ENCODE data around the gene FGF4.

The FGF4 gene

GRCh38 chr11:69799097-69799496 is 24.0 kb upstream of the FGF4 start:
- Histone ChIP-seq H3K36me3 (ENCODE audit: control insufficient read depth, insufficient read depth, low read length) (no peaks in the 10 kb centered on the region), H3K4me3 (ENCODE audit: insufficient read depth, low read depth, low read length, poor library complexity, severe bottlenecking) (no peak overlapping the region), H3K9me3 (ENCODE audit: control insufficient read depth, low read length) (no peaks in the 10 kb centered on the region), H3K27ac (ENCODE audit: insufficient read depth, low read length, poor library complexity, severe bottlenecking) (no peak overlapping the region), H3K4me1 (ENCODE audit: control insufficient read depth, insufficient read depth, low read length, poor library complexity, severe bottlenecking) (no peaks in the 10 kb centered on the region), H3K27me3 (replicated peaks; ENCODE audit: control insufficient read depth, insufficient read depth, low read length, poor library complexity, severe bottlenecking) (no peaks in the 10 kb centered on the region)
- no peak for DNase-seq

- DNase-seq: no peak
- H3K36me3 ChIP-seq (ENCODE audit: control insufficient read depth, insufficient read depth, low read length): no peaks in the 10 kb centered on the region
- H3K27ac ChIP-seq (ENCODE audit: insufficient read depth, low read length, poor library complexity, severe bottlenecking): no peak overlapping the region
- H3K4me3 ChIP-seq (ENCODE audit: insufficient read depth, low read depth, low read length, poor library complexity, severe bottlenecking): no peak overlapping the region
- H3K27me3 ChIP-seq (replicated peaks; ENCODE audit: control insufficient read depth, insufficient read depth, low read length, poor library complexity, severe bottlenecking): no peaks in the 10 kb centered on the region
- no peaks in the 10 kb centered on the region for H3K4me1 ChIP-seq (ENCODE audit: control insufficient read depth, insufficient read depth, low read length, poor library complexity, severe bottlenecking)
- no peaks in the 10 kb centered on the region for H3K9me3 ChIP-seq (ENCODE audit: control insufficient read depth, low read length)
Observed at GRCh38 chr11:69797737-69798528, 22.8 kb upstream of the FGF4 start.

GRCh38 chr11:69797156-69797555 is 22.0 kb upstream of the FGF4 start:
- Histone ChIP-seq H3K27me3 (replicated peaks; ENCODE audit: control insufficient read depth, insufficient read depth, low read length, poor library complexity, severe bottlenecking) (no peaks in the 10 kb centered on the region), H3K27ac (ENCODE audit: insufficient read depth, low read length, poor library complexity, severe bottlenecking) (no peak overlapping the region)

GRCh38 chr11:69796063-69796462 is 20.9 kb upstream of the FGF4 start:
- Histone ChIP-seq H3K36me3 (ENCODE audit: control insufficient read depth, insufficient read depth, low read length) (no peaks in the 10 kb centered on the region), H3K4me3 (ENCODE audit: insufficient read depth, low read depth, low read length, poor library complexity, severe bottlenecking) (no peak overlapping the region), H3K27me3 (replicated peaks; ENCODE audit: control insufficient read depth, insufficient read depth, low read length, poor library complexity, severe bottlenecking) (no peaks in the 10 kb centered on the region), H3K27ac (ENCODE audit: insufficient read depth, low read length, poor library complexity, severe bottlenecking) (no peak overlapping the region), H3K9me3 (ENCODE audit: control insufficient read depth, low read length) (no peaks in the 10 kb centered on the region), H3K4me1 (ENCODE audit: control insufficient read depth, insufficient read depth, low read length, poor library complexity, severe bottlenecking) (no peaks in the 10 kb centered on the region)
- DNase-seq: no peak

More at GRCh38 chr11:69797156-69797555, 22.0 kb upstream of the FGF4 start:
- no peaks in the 10 kb centered on the region for H3K9me3 ChIP-seq (ENCODE audit: control insufficient read depth, low read length)
- no peak for DNase-seq
- no peaks in the 10 kb centered on the region for H3K4me1 ChIP-seq (ENCODE audit: control insufficient read depth, insufficient read depth, low read length, poor library complexity, severe bottlenecking)
- no peak overlapping the region for H3K4me3 ChIP-seq (ENCODE audit: insufficient read depth, low read depth, low read length, poor library complexity, severe bottlenecking)
- no peaks in the 10 kb centered on the region for H3K36me3 ChIP-seq (ENCODE audit: control insufficient read depth, insufficient read depth, low read length)

DNA sequence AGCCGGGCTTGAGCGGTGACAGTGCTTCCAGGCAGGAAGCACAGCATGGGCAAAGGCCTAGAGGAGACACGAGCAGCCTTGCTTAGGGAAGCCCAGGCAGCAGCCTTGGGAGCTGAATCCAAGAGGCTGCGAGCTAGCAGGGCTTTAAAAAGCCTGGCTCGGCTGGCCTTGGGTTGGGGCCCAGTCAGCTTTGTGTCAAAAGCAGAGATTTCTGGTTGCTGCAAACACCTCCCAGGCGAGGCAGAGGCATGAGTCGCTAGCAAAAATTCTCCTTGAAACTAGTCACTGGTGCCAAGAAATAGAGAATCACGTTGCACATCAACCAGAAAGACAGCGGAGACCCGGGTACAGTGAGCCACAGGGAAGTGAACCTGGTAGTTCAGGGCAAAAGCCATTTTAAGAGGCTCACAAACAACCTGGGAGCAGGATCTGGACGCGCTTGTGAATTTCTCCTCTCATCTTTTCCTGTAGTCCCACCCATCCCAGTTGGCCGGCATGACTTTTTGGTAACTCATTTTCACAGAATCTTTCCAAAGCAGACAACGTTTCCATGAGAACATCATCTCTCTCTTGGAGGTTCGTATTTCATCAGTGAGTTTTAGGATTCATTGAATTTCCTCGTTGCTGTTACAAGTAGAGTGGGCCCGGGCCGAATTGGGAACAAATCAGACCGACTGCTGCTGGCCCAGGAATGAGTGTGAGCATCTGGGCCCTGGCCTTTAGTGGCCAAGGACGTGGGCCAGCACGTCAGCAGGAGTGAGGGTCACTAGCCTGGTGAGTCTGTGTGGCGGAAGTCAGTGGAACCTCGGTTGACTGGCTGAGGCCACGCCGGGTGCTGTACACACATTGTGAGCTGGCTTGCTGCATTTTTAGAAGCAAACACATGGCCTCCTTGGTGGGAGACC is 16.4 kb upstream of the FGF4 start:
- H3K36me3 ChIP-seq (ENCODE audit: control insufficient read depth, insufficient read depth, low read length): no peaks in the 10 kb centered on the region
- no peak for DNase-seq
- H3K27ac ChIP-seq (ENCODE audit: insufficient read depth, low read length, poor library complexity, severe bottlenecking): no peak overlapping the region
- no peak overlapping the region for H3K4me3 ChIP-seq (ENCODE audit: insufficient read depth, low read depth, low read length, poor library complexity, severe bottlenecking)
- H3K4me1 ChIP-seq (ENCODE audit: control insufficient read depth, insufficient read depth, low read length, poor library complexity, severe bottlenecking): no peaks in the 10 kb centered on the region
- H3K27me3 ChIP-seq (replicated peaks; ENCODE audit: control insufficient read depth, insufficient read depth, low read length, poor library complexity, severe bottlenecking): no peaks in the 10 kb centered on the region
- H3K9me3 ChIP-seq (ENCODE audit: control insufficient read depth, low read length): no peaks in the 10 kb centered on the region

DNA sequence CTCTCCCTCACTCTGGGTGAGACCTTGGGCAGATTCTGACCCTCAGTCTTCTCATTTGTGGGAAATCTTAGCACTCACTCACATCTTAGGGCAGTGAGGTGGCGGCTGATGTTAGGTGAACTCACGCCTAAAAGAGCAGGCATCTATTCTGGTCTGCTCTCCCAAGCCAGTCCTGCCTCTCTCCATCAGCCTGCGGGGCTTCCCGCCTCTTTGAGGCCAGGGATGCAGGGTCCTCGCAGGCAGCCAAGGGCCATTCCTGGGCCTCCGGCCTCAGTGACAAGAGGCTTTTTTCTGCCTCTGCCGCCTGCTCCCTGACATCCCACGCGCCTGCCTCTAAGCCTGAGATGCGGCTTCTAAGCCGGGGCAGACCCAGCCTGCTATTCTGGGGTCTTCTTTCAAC is 13.8 kb upstream of the FGF4 start:
- Histone ChIP-seq H3K27ac (ENCODE audit: insufficient read depth, low read length, poor library complexity, severe bottlenecking) (no peak overlapping the region), H3K36me3 (ENCODE audit: control insufficient read depth, insufficient read depth, low read length) (no peaks in the 10 kb centered on the region), H3K4me1 (ENCODE audit: control insufficient read depth, insufficient read depth, low read length, poor library complexity, severe bottlenecking) (no peaks in the 10 kb centered on the region), H3K27me3 (replicated peaks; ENCODE audit: control insufficient read depth, insufficient read depth, low read length, poor library complexity, severe bottlenecking) (no peaks in the 10 kb centered on the region), H3K4me3 (ENCODE audit: insufficient read depth, low read depth, low read length, poor library complexity, severe bottlenecking) (no peak overlapping the region), H3K9me3 (ENCODE audit: control insufficient read depth, low read length) (no peaks in the 10 kb centered on the region)
- DNase-seq: no peak

DNA sequence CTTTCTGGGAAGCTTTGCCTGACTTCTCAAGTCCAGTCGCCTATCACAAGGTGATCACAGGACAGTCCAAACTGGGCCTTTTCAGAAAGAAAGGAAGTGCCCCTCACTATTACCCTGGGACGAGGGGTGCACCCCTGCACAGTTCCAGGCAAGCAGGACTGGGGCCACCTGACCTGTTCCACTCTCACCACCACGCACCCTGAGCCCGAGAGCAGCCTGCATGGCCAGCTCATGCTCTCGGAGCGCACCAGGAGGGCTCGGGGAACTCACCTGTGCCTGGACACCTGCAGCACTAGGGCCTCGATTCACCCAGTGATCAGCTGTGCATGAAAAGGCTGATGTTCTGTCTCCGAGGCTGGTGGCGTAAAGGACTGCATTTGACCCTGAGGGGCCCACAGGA is 12.8 kb upstream of the FGF4 start:
- no peaks in the 10 kb centered on the region for H3K9me3 ChIP-seq (ENCODE audit: control insufficient read depth, low read length)
- H3K4me1 ChIP-seq (ENCODE audit: control insufficient read depth, insufficient read depth, low read length, poor library complexity, severe bottlenecking): no peaks in the 10 kb centered on the region
- no peak overlapping the region for H3K4me3 ChIP-seq (ENCODE audit: insufficient read depth, low read depth, low read length, poor library complexity, severe bottlenecking)
- no peaks in the 10 kb centered on the region for H3K27me3 ChIP-seq (replicated peaks; ENCODE audit: control insufficient read depth, insufficient read depth, low read length, poor library complexity, severe bottlenecking)
- H3K36me3 ChIP-seq (ENCODE audit: control insufficient read depth, insufficient read depth, low read length): no peaks in the 10 kb centered on the region
- DNase-seq: no peak
- no peak overlapping the region for H3K27ac ChIP-seq (ENCODE audit: insufficient read depth, low read length, poor library complexity, severe bottlenecking)

DNA sequence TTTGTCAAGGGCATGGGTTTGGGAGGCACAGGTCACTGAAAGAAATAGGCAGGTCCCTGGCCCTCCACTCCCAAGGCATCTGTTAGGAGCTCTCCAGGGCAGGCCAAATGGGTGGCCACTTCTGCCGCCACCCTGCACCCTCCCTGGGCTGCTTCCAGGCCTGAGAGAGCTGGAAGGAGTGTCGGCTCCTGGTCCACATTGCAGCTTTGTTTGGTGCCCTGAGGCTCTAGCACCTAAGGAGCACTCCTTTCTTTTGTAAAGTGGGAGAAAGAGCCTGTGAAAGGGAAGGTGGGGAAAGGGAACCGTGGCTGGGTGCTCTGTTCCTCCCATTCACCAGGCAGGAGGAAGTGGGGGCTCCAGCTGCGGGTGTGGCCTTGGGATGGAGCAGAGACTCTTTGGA is 12.3 kb upstream of the FGF4 start:
- no peak overlapping the region for H3K4me3 ChIP-seq (ENCODE audit: insufficient read depth, low read depth, low read length, poor library complexity, severe bottlenecking)
- H3K36me3 ChIP-seq (ENCODE audit: control insufficient read depth, insufficient read depth, low read length): no peaks in the 10 kb centered on the region
- no peak for DNase-seq
- no peaks in the 10 kb centered on the region for H3K27me3 ChIP-seq (replicated peaks; ENCODE audit: control insufficient read depth, insufficient read depth, low read length, poor library complexity, severe bottlenecking)
- no peaks in the 10 kb centered on the region for H3K4me1 ChIP-seq (ENCODE audit: control insufficient read depth, insufficient read depth, low read length, poor library complexity, severe bottlenecking)
- no peaks in the 10 kb centered on the region for H3K9me3 ChIP-seq (ENCODE audit: control insufficient read depth, low read length)
- no peak overlapping the region for H3K27ac ChIP-seq (ENCODE audit: insufficient read depth, low read length, poor library complexity, severe bottlenecking)

DNA sequence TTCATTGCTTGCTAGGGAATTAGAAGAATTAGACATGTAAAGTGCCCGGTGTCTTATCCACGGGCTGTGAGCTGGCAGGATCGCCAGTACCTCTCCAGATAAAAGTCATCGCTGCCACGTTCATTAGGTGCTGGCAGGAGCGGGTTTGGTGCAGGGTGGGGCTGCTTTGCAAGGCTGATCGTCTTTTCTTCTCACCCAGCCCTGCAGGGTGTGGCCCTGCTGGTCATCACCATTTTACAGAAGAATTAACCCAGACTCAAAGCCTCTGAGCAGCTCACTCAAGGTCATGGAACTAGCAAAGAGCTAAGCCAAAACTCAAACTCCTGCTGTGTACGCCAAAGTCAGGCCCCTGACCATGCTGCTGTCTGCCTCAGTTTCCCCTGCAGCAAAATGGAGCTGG is 6.1 kb upstream of the FGF4 start:
- H3K36me3 ChIP-seq (ENCODE audit: control insufficient read depth, insufficient read depth, low read length): no peaks in the 10 kb centered on the region
- H3K27ac ChIP-seq (ENCODE audit: insufficient read depth, low read length, poor library complexity, severe bottlenecking): no peak overlapping the region
- H3K4me1 ChIP-seq (ENCODE audit: control insufficient read depth, insufficient read depth, low read length, poor library complexity, severe bottlenecking): no peaks in the 10 kb centered on the region
- no peak overlapping the region for H3K4me3 ChIP-seq (ENCODE audit: insufficient read depth, low read depth, low read length, poor library complexity, severe bottlenecking)
- H3K9me3 ChIP-seq (ENCODE audit: control insufficient read depth, low read length): no peaks in the 10 kb centered on the region
- DNase-seq: no peak
- peaks cover 3% of the 10 kb centered on the region for H3K27me3 ChIP-seq (replicated peaks; ENCODE audit: control insufficient read depth, insufficient read depth, low read length, poor library complexity, severe bottlenecking)

DNA sequence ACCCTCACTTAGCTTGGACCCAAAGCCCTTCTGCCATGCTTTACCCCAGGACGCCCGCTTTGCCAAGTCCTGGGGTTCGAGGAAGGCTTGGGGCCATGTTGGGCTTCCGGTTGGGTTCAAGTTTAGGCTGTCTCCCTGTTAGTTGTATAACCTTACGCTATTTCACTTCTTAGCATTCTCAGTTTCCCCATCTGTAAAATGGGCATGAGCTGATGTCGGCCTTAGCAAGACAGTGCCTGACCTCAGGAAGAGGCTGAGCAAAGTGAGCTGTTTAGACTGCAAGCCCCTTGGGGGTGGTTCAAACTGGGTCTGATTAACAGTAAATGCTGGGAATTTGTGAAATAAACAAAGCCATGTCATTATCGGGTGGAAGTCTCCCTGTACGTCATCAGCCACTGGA is 3.2 kb upstream of the FGF4 start:
- peaks cover 6% of the 10 kb centered on the region for H3K27me3 ChIP-seq (replicated peaks; ENCODE audit: control insufficient read depth, insufficient read depth, low read length, poor library complexity, severe bottlenecking)

More for the DNA sequence above, 3.2 kb upstream of the FGF4 start:
- no peaks in the 10 kb centered on the region for H3K4me1 ChIP-seq (ENCODE audit: control insufficient read depth, insufficient read depth, low read length, poor library complexity, severe bottlenecking)
- no peak for DNase-seq
- H3K4me3 ChIP-seq (ENCODE audit: insufficient read depth, low read depth, low read length, poor library complexity, severe bottlenecking): no peak overlapping the region
- H3K27ac ChIP-seq (ENCODE audit: insufficient read depth, low read length, poor library complexity, severe bottlenecking): no peak overlapping the region
- H3K36me3 ChIP-seq (ENCODE audit: control insufficient read depth, insufficient read depth, low read length): no peaks in the 10 kb centered on the region
- no peaks in the 10 kb centered on the region for H3K9me3 ChIP-seq (ENCODE audit: control insufficient read depth, low read length)

All from effector memory CD4-positive, alpha-beta T cell (primary cell).